ENCODE results near the gene ZNF296.

- TF ChIP-seq CTCF (conservative IDR thresholded peaks at IDR 0.05; ENCODE audit: low read depth in 2 of 2) = no peak
- no peak for TF ChIP-seq REST (IDR thresholded peaks at IDR 0.05; ENCODE audit: unreplicated experiment)
- TF ChIP-seq POLR2AphosphoS5 (IDR thresholded peaks at IDR 0.05; ENCODE audit: low read depth) = no peak
- no peak for TF ChIP-seq EZH2 (IDR thresholded peaks at IDR 0.05; ENCODE audit: low read depth, unreplicated experiment)
- no peak for TF ChIP-seq CREB1 (CRISPR knock-in tag; IDR thresholded peaks at IDR 0.05; ENCODE audit: low read depth)
- TF ChIP-seq ZNF114 (CRISPR knock-in tag; IDR thresholded peaks at IDR 0.05) = no peak
- TF ChIP-seq EZH2phosphoT487 (IDR thresholded peaks at IDR 0.05; ENCODE audit: unreplicated experiment) = no peak
- TF ChIP-seq NANOG (IDR thresholded peaks at IDR 0.05; ENCODE audit: borderline replicate concordance) = no peak
- no peak for TF ChIP-seq STAT1 (IDR thresholded peaks at IDR 0.05; ENCODE audit: unreplicated experiment)
- no peak for TF ChIP-seq ZNF331 (CRISPR knock-in tag; IDR thresholded peaks at IDR 0.05; ENCODE audit: low read depth)
- TF ChIP-seq ETS1 (IDR thresholded peaks at IDR 0.05) = no peak
Measured at GRCh38 chr19:45030825-45031224, 45.5 kb downstream of the ZNF296 start.

Data from GM23338 (cell line).